IPS DF 6.9 (cell line): Measurements from ENCODE around the gene CRABP1.
"Not testable (repeated sequence)": the region's sequence is repeated elsewhere in the genome, so short reads cannot be mapped to it uniquely, and the experiment has no call there.

Experiments
- DNase-seq: peaks from one replicate; pipeline ENCODE4 v3.0.0-alpha.2; 2013; ENCODE audit warnings: low read depth, low spot score
- H3K27ac ChIP-seq: one replicate; pipeline ENCODE4 v1.5.1; 2013; ENCODE audit warnings: low read length, control low read depth
- H3K27me3 ChIP-seq: 2 replicates; pipeline ENCODE4 v1.6.1; 2013; ENCODE audit warnings: mild to moderate bottlenecking, low read length; ENCODE audit not compliant: control insufficient read depth, insufficient read depth
- H3K36me3 ChIP-seq: 2 replicates; pipeline ENCODE4 v1.6.1; 2013; ENCODE audit warnings: low read length; ENCODE audit not compliant: control insufficient read depth, insufficient read depth
- H3K4me1 ChIP-seq: 2 replicates; pipeline ENCODE4 v1.6.1; 2013; ENCODE audit warnings: low read length; ENCODE audit not compliant: control insufficient read depth, insufficient read depth
- H3K4me3 ChIP-seq: 2 replicates; pipeline ENCODE4 v1.5.1; 2013; ENCODE audit warnings: mild to moderate bottlenecking, low read length
- H3K9me3 ChIP-seq: 2 replicates; pipeline ENCODE4 v1.6.1; 2013; ENCODE audit warnings: low read length, inconsistent platforms; ENCODE audit not compliant: control insufficient read depth, insufficient read depth
- WGBS: extraction: QIAGEN DNeasy Blood & Tissue Kit; methylation state at CpG from one replicate; pipeline ENCODE4 v1.1.7; 2013; ENCODE audit warnings: mixed read lengths, missing lambda C conversion rate; ENCODE audit not compliant: insufficient read length, insufficient coverage; 5-methylcytosine and 5-hydroxymethylcytosine counted together

Gene CRABP1

DNA sequence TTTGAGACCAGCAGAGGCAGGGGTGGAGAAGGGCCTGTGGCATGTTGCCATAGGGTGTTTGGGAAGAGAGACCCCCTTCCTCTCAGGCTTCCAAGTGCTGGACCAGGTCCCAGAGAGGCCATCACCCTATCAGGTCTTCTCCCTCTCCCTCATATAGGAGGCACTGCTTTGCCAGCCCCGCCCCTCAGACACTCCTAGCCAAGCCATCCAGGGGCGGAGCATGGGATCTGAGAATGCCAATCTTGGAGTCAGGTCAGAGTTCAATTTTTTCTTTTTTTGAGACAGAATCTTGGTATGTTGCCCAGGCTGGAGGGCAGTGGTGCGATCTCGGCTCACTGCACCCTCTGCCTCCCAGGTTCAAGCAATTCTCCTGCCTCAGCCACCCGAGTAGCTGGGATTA, 32.7 kb downstream of the CRABP1 start:
- DNase-seq: no peak
- Histone ChIP-seq H3K4me1 (0 out of 2 replicates have a peak, but pooled peaks cover 2% of the 10 kb centered on the region), H3K27me3 (no peaks in the 10 kb centered on the region), H3K4me3 (no peak overlapping the region), H3K27ac (no peak overlapping the region), H3K9me3 (no peaks in the 10 kb centered on the region), H3K36me3 (no peaks in the 10 kb centered on the region)
- WGBS: no CpG with 5 or more reads among the region's 5 CpGs

DNA sequence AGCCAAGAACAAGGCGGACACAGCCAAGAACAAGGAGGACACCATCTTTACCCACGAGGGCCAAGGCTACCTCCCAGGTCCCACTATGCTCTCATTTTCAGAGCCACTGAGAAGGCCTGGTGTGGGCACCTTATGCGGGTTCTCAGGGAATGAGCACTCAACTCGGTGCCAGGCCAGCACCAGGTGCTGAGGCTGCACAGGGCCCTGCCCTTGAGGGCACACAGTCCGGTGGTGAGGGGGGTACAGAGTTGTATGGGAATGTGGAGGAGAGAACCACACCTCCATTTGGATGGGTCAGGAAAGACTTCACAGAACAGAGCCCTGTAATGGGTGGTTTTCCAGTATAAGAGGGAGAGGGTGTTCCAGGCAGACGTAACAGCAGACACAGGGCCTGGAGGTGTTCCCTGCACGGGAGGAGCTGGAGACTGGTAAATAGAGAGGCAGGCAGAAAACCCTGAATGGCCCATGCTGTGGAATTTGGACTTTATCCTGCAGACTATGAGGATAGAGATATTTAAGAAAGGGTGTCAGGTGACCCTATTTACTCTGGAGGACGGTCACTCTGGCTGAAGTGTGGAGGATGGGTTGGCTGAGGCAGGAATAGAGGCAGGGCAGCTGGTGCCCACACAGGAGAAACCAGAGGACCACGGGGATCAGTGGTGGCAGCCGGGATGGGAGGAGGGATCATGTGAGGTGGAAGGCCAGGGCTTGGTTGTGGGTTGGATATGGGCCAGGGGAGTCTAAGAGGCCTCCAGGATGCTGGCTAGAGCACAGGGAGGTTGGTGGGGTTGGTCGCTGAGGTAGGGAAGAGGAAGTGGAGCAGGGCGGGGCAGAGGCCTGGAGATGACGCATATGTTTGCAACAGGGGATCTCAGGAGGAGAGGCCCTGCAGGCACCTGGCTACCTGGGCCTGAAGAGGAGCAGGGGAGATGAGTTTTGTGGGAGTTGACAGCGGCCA, 34.6 kb downstream of the CRABP1 start:
- Histone ChIP-seq H3K4me3 (no peak overlapping the region), H3K4me1 (0 out of 2 replicates have a peak, but pooled peaks cover 2% of the 10 kb centered on the region), H3K27ac (no peak overlapping the region), H3K36me3 (no peaks in the 10 kb centered on the region), H3K27me3 (no peaks in the 10 kb centered on the region), H3K9me3 (no peaks in the 10 kb centered on the region)
- no CpG with 5 or more reads among the region's 14 CpGs for WGBS
- no peak for DNase-seq

DNA sequence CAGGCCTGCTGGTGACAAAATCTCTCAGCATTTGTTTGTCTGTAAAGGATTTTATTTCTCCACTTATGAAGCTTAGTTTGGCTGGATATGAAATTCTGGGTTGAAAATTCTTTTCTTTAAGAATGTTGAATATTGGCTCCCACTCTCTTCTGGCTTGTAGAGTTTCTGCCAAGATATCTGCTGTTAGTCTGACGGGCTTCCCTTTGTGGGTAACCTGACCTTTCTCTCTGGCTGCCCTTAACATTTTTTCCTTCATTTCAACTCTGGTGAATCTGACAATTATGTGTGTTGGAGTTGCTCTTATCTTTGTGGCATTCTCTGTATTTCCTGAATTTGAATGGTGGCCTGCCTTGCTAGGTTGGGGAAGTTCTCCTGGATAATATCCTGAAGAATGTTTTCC, 40.0 kb downstream of the CRABP1 start:
- H3K36me3 ChIP-seq, DNase-seq, H3K27ac ChIP-seq, H3K27me3 ChIP-seq, H3K9me3 ChIP-seq, H3K4me1 ChIP-seq, H3K4me3 ChIP-seq: not testable (repeated sequence)
- no CpG with 5 or more reads among the region's 1 CpG for WGBS

DNA sequence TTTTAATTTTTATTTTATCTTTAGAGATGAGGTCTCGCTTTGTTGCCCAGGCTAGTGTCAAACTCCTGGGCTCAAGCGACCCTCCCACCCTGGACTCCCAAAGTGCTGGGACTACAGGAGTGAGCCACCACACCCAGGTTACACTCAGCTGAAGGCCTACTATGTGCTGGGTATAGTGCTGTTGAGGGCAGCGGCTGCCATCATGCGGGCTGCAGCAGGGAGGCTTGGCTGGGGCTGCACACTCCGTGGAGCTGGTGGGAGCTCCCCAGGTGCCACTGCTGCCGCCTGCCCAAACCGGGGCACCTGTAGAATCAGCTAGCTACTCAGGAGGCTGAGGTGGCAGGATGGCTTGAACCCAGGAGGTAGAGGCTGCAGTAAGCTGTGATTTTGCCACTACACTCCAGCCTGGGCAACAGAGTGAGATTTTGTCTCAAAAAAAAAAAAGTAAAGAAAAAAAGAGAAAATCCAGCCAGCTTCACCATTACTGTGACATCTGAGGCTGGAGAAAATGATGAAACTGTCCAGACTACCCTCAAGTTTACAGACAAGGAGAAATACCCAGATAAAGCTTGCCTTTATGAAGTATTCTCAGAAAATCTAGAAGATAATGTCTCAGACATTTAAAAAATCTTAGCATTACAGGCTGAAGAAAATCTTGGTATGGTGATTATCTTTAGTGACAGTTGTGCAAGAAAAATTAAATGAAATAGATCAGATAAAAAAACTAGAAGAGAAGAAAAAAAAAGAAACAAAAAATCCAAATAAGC, 42.1 kb downstream of the CRABP1 start:
- DNase-seq: no peak
- Histone ChIP-seq H3K27ac (no peak overlapping the region), H3K27me3 (no peaks in the 10 kb centered on the region), H3K36me3 (no peaks in the 10 kb centered on the region), H3K4me1 (peaks cover 2% of the 10 kb centered on the region; the same call in 1 of the 2 replicates), H3K9me3 (no peaks in the 10 kb centered on the region), H3K4me3 (no peak overlapping the region)
- WGBS: no CpG with 5 or more reads among the region's 7 CpGs

DNA sequence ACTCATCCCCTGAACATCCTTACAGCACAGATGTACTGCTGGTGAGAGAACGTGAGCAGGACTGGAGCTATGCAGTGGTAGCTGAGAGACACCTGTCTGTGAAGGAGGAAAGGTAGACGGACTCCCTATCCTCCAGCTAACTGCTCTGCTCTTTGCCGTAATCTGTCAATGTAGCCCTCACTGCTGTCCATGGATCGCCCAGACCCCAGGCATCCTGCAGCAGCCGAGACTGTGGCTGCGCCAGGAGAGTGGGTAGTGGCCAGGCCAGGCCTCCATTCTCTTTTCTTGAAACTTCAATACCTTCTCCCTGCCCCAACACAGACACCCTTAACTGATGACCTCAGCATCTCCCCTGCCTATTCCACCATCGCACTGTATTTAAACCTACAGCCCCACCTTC, 44.5 kb downstream of the CRABP1 start:
- DNase-seq: no peak
- Histone ChIP-seq H3K27ac (no peak overlapping the region), H3K4me3 (no peak overlapping the region), H3K36me3 (no peaks in the 10 kb centered on the region), H3K9me3 (no peaks in the 10 kb centered on the region), H3K27me3 (no peaks in the 10 kb centered on the region), H3K4me1 (peaks cover 7% of the 10 kb centered on the region)
- no CpG with 5 or more reads among the region's 7 CpGs for WGBS

DNA sequence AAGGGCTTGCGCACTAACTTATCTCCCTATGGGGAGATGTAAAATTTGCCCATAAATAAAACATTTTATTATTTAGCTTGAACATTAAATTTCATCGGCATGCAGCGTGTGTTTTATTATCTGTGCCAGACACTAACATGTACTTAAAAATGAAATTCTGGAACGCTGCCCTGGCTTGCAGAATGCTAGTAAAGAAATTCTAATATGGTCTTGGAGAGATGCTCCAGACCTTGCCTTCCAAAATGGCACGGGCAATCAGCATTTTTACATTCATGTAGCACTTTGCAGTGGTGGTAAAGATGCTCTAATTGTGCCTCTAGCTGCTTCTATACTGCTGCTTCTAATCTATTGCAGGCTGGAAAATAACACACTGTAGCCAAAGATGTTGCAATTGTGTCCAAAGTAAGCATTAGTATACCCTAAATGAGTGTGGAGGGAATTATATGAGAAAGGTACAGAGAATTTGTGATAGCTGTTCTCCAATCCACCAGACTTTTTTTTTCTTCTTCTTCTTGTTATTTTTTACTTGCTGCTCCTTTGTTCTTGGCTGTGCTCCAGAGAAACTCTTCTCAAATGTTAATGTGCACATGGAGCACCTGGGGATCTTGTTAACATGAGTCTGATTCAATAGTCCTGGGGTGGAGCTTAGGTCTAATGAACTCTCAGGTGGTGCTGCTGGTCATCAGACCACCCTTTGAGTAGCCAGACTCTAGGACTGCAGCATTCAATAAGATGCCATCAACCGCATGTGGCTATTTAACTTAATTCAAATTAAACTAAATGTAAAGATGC, 47.3 kb downstream of the CRABP1 start:
- Histone ChIP-seq H3K4me1 (peaks cover 7% of the 10 kb centered on the region), H3K9me3 (no peaks in the 10 kb centered on the region), H3K4me3 (no peak overlapping the region), H3K27ac (no peak overlapping the region), H3K27me3 (no peaks in the 10 kb centered on the region), H3K36me3 (no peaks in the 10 kb centered on the region)
- no CpG with 5 or more reads among the region's 6 CpGs for WGBS
- DNase-seq: no peak

DNA sequence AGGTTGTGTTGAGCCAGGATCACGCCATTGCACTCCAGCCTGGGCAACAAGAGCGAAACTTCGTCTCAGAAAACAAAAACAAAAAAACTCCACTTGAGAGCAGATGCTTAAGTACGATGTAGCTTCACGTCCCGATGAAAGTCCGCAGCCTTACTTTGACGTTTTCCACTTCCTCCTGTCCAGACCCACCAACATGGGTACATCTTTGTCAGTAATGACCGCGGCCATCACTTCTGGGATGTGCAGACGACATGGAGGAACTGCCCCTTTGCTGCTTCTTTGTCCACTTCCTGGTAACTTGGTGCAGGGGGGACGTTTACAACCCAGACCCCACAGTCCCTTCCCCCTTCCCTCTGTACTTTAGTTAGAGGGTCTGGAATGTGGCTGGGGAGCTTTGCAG, 48.7 kb downstream of the CRABP1 start:
- peaks cover 7% of the 10 kb centered on the region for H3K4me1 ChIP-seq
- H3K9me3 ChIP-seq: no peaks in the 10 kb centered on the region
- H3K27me3 ChIP-seq: no peaks in the 10 kb centered on the region
- WGBS: no CpG with 5 or more reads among the region's 12 CpGs
- no peak overlapping the region for H3K4me3 ChIP-seq
- no peak overlapping the region for H3K27ac ChIP-seq
- H3K36me3 ChIP-seq: no peaks in the 10 kb centered on the region
- no peak for DNase-seq

DNA sequence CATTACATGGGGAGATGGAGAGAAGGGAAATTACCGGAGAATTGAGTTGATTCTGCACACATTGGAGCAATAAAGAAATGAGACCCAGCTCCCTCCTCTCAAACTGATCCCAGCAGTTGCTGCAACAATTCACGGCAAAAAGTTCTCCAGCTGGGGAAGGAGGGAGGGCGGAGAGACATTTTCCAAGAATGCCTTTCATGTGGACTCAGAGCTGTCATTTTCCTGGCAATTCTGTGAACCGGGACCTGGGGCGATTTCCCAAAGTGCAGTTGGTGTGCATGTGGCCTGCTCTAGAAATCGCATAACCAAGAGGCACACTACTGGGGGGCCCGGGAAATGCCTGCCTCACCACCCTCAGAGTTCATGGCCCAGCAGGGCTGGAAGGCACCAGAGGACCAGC, 49.2 kb downstream of the CRABP1 start:
- WGBS: no CpG with 5 or more reads among the region's 7 CpGs
- H3K27ac ChIP-seq: no peak overlapping the region
- peaks cover 7% of the 10 kb centered on the region for H3K4me1 ChIP-seq
- no peak overlapping the region for H3K4me3 ChIP-seq
- no peaks in the 10 kb centered on the region for H3K9me3 ChIP-seq
- no peak for DNase-seq
- no peaks in the 10 kb centered on the region for H3K27me3 ChIP-seq
- H3K36me3 ChIP-seq: no peaks in the 10 kb centered on the region

DNA sequence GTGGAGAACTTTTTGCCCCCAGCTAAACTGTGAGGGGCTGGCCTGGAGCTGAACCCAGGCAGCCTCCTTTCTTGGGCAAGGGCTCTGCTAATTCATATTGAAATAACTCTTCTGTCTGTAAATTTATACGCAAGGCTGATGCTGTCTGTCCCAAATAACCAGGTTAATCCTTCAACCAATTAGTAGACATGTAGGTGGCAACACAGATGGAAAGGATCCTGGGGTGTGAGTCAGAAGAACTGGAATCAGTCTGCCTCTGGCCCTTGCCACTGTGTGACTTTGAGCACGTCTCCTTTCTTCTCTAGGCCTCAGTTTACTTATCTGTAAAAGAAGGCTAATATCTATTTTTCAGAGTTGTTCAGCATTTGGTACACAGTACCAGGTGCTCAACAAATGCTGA, 49.6 kb downstream of the CRABP1 start:
- no CpG with 5 or more reads among the region's 2 CpGs for WGBS

DNA sequence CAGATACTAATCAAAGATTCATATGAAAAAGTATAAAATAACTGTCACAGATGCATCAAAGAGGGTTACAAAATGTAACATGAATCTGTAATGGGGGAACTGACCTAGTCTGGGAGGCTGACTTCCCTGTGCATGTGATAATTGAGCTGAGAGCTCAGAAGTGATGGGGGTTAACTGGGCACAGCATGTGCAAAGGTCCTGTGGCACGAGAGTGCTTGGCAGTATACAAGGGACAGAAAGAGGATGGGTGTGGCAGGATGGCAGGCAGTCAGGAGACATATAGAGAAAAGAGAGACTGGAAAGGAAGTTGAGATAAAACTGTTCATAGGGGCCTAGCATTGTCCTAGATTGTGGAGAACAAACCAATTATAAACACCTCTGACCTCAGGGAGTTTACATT, 50.1 kb downstream of the CRABP1 start:
- H3K9me3 ChIP-seq: no peaks in the 10 kb centered on the region
- no peak for DNase-seq
- H3K27ac ChIP-seq: no peak overlapping the region
- H3K4me3 ChIP-seq: no peak overlapping the region
- no peaks in the 10 kb centered on the region for H3K27me3 ChIP-seq
- no peaks in the 10 kb centered on the region for H3K36me3 ChIP-seq
- H3K4me1 ChIP-seq: peaks cover 7% of the 10 kb centered on the region
- WGBS: no CpG with 5 or more reads among the region's 1 CpG

More for the DNA sequence above, 49.6 kb downstream of the CRABP1 start:
- H3K4me1 ChIP-seq: peaks cover 7% of the 10 kb centered on the region
- H3K27me3 ChIP-seq: no peaks in the 10 kb centered on the region
- no peaks in the 10 kb centered on the region for H3K9me3 ChIP-seq
- no peak for DNase-seq
- H3K36me3 ChIP-seq: no peaks in the 10 kb centered on the region
- H3K4me3 ChIP-seq: no peak overlapping the region
- no peak overlapping the region for H3K27ac ChIP-seq
